NT2/D1 (cell line): Measurements from ENCODE around the gene PAQR4.

Experiments
- DNase-seq: peaks from one replicate; pipeline ENCODE4 v3.0.0-alpha.2; 2011; ENCODE audit warnings: low read depth, low spot score
- H3K27me3 ChIP-seq: 2 replicates; pipeline ENCODE4 v1.6.0; 2011; ENCODE audit warnings: mild to moderate bottlenecking; ENCODE audit not compliant: insufficient read length, insufficient read depth
- H3K36me3 ChIP-seq: 2 replicates; pipeline ENCODE4 v1.6.1; 2011; ENCODE audit warnings: mild to moderate bottlenecking, low read length, mixed read lengths; ENCODE audit not compliant: insufficient read depth, insufficient read length
- H3K4me1 ChIP-seq: 2 replicates; pipeline ENCODE4 v1.5.1; 2011; ENCODE audit not compliant: insufficient read depth, insufficient read length
- H3K4me3 ChIP-seq: 2 replicates; pipeline ENCODE4 v1.5.1; 2011; ENCODE audit warnings: low read depth; ENCODE audit not compliant: insufficient read length
- H3K9ac ChIP-seq: 2 replicates; pipeline ENCODE4 v1.6.0; 2011; ENCODE audit warnings: low read depth; ENCODE audit not compliant: insufficient read length
- H3K9me3 ChIP-seq: 2 replicates; pipeline ENCODE4 v1.5.1; 2011; ENCODE audit warnings: mild to moderate bottlenecking, low read length; ENCODE audit not compliant: insufficient read depth
- SUZ12 ChIP-seq: IDR thresholded peaks from 2 replicates; pipeline ENCODE4 v1.6.1; 2011; ENCODE audit not compliant: insufficient read length, insufficient read depth; ENCODE audit errors: extremely low read depth
- YY1 ChIP-seq: IDR thresholded peaks from 2 replicates; pipeline ENCODE4 v1.6.1; 2011; ENCODE audit not compliant: insufficient read length, insufficient read depth
- ZNF274 ChIP-seq: IDR thresholded peaks from 2 replicates; pipeline ENCODE4 v1.6.1; 2011; ENCODE audit warnings: mild to moderate bottlenecking, low read depth, low read length

PAQR4 gene

GRCh38 chr16:2991566-2992261, 22.6 kb downstream of the PAQR4 start:
- Histone ChIP-seq H3K9me3 (no peaks in the 10 kb centered on the region), H3K9ac (no peak overlapping the region), H3K4me3 (no peak overlapping the region), H3K27me3 (peaks cover 3% of the 10 kb centered on the region), H3K4me1 (peaks cover 32% of the 10 kb centered on the region), H3K36me3 (no peaks in the 10 kb centered on the region)
- TF ChIP-seq YY1: no peak
- TF ChIP-seq ZNF274: no peak
- no peak for TF ChIP-seq SUZ12
- no peak for DNase-seq

GRCh38 chr16:2992383-2993081, 23.4 kb downstream of the PAQR4 start:
- no peak for DNase-seq
- Histone ChIP-seq H3K4me3 (no peak overlapping the region), H3K4me1 (peaks cover 33% of the 10 kb centered on the region), H3K36me3 (no peaks in the 10 kb centered on the region), H3K9me3 (no peaks in the 10 kb centered on the region), H3K27me3 (peaks cover 3% of the 10 kb centered on the region), H3K9ac (no peak overlapping the region)
- TF ChIP-seq SUZ12 (no peak), YY1 (no peak), ZNF274 (no peak)

GRCh38 chr16:2996298-2996697, 27.1 kb downstream of the PAQR4 start:
- peaks cover 3% of the 10 kb centered on the region for H3K27me3 ChIP-seq
- no peak for TF ChIP-seq ZNF274
- no peak for TF ChIP-seq YY1
- TF ChIP-seq SUZ12: no peak
- H3K9me3 ChIP-seq: no peaks in the 10 kb centered on the region
- H3K4me1 ChIP-seq: peaks cover 27% of the 10 kb centered on the region
- H3K4me3 ChIP-seq: no peak overlapping the region
- no peaks in the 10 kb centered on the region for H3K36me3 ChIP-seq
- peak overlapping the region; percentile 38 for H3K9ac ChIP-seq
- DNase-seq: no peak

- TF ChIP-seq YY1 (no peak), ZNF274 (no peak), SUZ12 (no peak)
- H3K27me3 ChIP-seq: no peaks in the 10 kb centered on the region
- peaks cover 29% of the 10 kb centered on the region for H3K4me1 ChIP-seq
- no peak overlapping the region for H3K9ac ChIP-seq
- no peak overlapping the region for H3K4me3 ChIP-seq
- no peak for DNase-seq
- no peaks in the 10 kb centered on the region for H3K36me3 ChIP-seq
- H3K9me3 ChIP-seq: no peaks in the 10 kb centered on the region
Observed at GRCh38 chr16:2999929-3000328, 30.8 kb downstream of the PAQR4 start.

GRCh38 chr16:3000540-3000939, 31.4 kb downstream of the PAQR4 start:
- no peak for TF ChIP-seq SUZ12
- no peak for TF ChIP-seq YY1
- no peak for TF ChIP-seq ZNF274
- H3K36me3 ChIP-seq: no peaks in the 10 kb centered on the region
- DNase-seq: no peak
- H3K9me3 ChIP-seq: no peaks in the 10 kb centered on the region
- H3K4me3 ChIP-seq: no peak overlapping the region
- peaks cover 29% of the 10 kb centered on the region for H3K4me1 ChIP-seq
- no peaks in the 10 kb centered on the region for H3K27me3 ChIP-seq
- no peak overlapping the region for H3K9ac ChIP-seq

- Histone ChIP-seq H3K27me3 (no peaks in the 10 kb centered on the region), H3K4me3 (no peak overlapping the region), H3K9me3 (no peaks in the 10 kb centered on the region), H3K4me1 (peaks cover 34% of the 10 kb centered on the region), H3K36me3 (no peaks in the 10 kb centered on the region), H3K9ac (no peak overlapping the region)
- TF ChIP-seq ZNF274 (no peak), YY1 (no peak), SUZ12 (no peak)
- no peak for DNase-seq
Observed at GRCh38 chr16:3001316-3001715, 32.2 kb downstream of the PAQR4 start.

- peaks cover 13% of the 10 kb centered on the region for H3K27me3 ChIP-seq
Observed at GRCh38 chr16:3003582-3004270, 34.6 kb downstream of the PAQR4 start.

More at GRCh38 chr16:3003582-3004270, 34.6 kb downstream of the PAQR4 start:
- peaks cover 34% of the 10 kb centered on the region for H3K4me1 ChIP-seq
- DNase-seq: peak; percentile 100
- no peaks in the 10 kb centered on the region for H3K36me3 ChIP-seq
- no peak overlapping the region for H3K4me3 ChIP-seq
- TF ChIP-seq SUZ12: no peak
- TF ChIP-seq ZNF274: no peak
- TF ChIP-seq YY1: no peak
- H3K9ac ChIP-seq: no peak overlapping the region
- H3K9me3 ChIP-seq: no peaks in the 10 kb centered on the region
